ENCODE results near the gene ENAH.
A peak's percentile ranks its signal among the peaks of the same experiment; 100 is the strongest.
"Not testable (repeated sequence)": the region's sequence is repeated elsewhere in the genome, so short reads cannot be mapped to it uniquely, and the experiment has no call there.

Gene ENAH

DNA sequence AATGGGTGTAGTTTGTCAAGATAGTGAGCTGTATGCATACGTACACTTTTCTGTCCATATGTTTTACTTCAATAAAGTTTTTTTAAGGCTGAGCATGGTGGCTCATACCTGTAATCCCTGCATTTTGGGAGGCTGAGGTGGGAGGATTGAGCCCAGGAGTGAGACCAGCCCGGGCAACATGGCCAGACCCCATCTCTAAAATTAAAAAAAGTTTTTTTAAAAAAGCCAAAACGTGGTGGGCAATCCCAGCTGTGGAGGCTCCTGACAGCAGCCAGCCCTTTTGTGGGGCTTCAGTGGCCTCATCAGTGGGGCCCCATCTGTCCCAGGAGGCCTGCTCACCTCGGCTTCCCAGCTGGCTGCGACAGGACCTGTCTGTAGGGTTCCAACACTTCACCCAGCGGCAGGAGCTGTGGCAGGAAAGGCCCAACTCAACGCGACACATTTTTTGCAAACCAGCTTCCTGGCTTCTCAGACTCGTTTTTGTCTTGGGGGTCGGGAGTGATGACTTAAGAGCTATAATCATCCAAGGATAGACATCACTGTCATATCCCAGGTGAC, 168.2 kb downstream of the ENAH start:
- no peak for DNase-seq

- DNase-seq: no peak
Observed at GRCh38 chr1:225483818-225484656, 168.9 kb downstream of the ENAH start.

GRCh38 chr1:225482421-225482950, 170.4 kb downstream of the ENAH start:
- no peak for DNase-seq

GRCh38 chr1:225481738-225482137, 171.2 kb downstream of the ENAH start:
- no peak for DNase-seq

DNA sequence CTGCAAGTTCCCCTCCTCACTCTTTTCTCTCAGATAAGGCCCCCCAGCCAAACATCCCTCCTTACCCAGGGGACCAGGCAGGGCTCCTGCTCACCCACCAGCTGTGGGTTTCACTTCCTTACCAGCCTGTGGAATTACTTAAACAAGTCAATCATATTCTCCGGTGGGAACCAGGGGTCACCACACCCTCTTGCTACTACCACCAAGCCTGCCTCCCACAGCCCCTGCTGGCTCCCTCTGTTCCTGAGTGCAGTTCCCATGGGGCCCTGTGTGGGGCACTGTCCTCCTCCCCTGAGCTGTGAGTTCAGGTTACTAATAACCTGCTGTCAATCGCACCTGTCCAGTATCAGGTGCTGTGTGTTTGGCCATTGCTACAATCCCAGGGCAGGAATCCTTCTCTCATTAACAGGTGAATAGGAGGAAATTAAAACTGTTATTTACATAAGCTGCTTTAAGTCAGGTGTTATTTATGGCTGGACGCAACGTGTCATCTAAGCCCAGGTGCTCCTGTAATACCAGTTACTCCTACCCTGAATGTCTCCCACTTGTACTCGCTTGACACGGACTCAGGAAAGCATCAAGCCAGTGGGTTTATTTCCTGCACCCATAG, 172.0 kb downstream of the ENAH start:
- no peak for DNase-seq

GRCh38 chr1:225479996-225480720, 172.8 kb downstream of the ENAH start:
- no peak for DNase-seq

DNA sequence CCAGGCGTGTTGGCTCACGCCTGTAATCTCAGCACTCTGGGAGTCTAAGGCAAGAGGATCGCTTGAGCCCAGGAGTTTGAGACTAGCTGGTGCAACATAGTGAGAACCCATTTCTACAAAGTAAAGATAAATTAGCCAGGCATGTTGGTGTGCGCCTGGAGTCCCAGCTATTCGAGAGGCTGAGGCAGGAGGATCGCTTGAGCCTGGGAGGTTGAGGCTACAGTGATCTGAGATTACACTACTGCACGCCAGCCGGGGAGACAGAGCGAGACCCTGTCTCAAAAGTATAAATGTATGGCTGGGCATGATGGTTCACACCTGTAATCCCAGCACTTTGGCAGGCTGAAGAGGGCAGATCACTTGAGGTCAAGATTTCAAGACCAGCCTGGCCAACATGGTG, 173.6 kb downstream of the ENAH start:
- no peak for DNase-seq

DNA sequence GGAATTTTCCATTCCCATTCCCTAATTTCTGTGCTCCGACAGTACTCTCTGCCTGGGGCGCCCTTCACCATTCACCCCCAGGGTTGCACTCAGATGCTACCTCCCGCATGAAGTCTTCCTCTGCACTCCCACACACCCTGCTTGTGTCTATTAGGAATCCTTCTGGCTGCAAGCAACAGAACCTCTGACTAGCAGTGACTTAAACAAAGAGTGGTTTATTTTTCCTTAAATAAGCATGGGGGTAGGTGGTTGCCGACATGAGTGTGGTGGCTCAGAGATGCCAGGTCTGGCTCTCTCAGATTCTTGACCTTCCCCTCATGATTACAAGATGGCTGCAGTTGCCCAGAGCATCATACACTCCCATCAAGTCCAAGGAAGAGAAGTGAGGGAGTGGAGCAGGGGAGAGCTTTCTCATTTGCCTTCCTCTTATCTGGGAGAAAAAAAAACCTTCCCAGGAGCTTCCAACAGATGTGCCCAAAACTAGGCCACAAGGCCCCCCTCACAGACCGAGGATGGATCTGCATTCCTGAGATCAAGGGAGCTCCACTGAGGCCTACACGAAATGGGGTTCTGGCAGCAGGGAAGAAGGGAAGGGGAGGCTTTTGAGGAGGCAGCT, 175.5 kb downstream of the ENAH start:
- DNase-seq: no peak

- no peak for DNase-seq
Observed at GRCh38 chr1:225476538-225476988, 176.4 kb downstream of the ENAH start.

DNA sequence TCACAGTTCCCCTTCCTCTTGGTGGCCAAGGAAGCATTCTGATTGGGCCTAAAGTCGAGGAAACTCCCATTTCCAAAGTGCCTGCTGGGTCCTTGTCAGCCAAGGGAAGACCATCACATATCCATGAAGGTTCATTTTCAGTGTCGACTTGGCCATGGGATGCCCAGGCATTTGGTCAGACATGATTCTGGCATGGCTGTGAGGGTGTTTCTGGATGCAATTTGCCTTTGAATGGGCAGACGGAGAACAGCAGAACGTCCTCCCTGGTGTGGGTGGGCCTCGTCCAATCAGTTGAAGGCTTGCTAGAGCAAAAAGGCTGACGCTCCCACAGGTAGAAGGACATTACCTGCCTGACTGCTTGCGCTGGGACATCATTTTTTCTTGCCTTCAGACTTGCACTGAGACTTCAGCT, 176.8 kb downstream of the ENAH start:
- no peak for DNase-seq

- peak; percentile 80 for DNase-seq
Observed at GRCh38 chr1:225474986-225475820, 177.7 kb downstream of the ENAH start.

- no peak for DNase-seq
Observed at GRCh38 chr1:225474439-225474985, 178.4 kb downstream of the ENAH start.

GRCh38 chr1:225473676-225474438, 179.1 kb downstream of the ENAH start:
- not testable (repeated sequence) for DNase-seq

- not testable (repeated sequence) for DNase-seq
Observed at GRCh38 chr1:225473266-225473665, 179.7 kb downstream of the ENAH start.

GRCh38 chr1:225471453-225472301, 181.2 kb downstream of the ENAH start:
- no peak for DNase-seq

DNA sequence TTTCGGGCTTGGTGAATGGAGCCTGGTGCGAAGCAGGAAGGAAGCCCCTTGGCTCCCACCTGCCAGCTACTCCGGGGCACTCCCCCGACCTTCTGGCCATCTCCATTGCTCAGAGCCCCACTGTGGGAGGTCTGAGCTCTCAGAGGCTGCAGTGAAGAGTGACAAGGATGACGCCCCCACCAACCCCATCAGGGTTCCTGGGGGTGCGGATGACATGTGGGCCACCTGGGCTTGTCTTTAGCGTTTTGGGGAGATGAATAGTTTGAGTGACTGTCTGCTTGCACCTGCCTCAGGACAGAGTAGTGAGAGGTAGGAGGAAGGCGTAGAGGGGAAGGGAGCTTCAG, 181.8 kb downstream of the ENAH start:
- DNase-seq: no peak

GRCh38 chr1:225470211-225471108, 182.5 kb downstream of the ENAH start:
- DNase-seq: no peak

- no peak for DNase-seq
Observed at GRCh38 chr1:225469051-225469450, 183.9 kb downstream of the ENAH start.

All from T1000 (cell line).